ENCODE results near the gene SCNN1A. TPM values are rescaled to one million over a fixed set of nuclear protein-coding genes. Genes with fewer than 3 reads are reported as not detected.

The SCNN1A gene
- total RNA-seq, 1 experiment from 2014 or later, result 2.9 TPM

DNA sequence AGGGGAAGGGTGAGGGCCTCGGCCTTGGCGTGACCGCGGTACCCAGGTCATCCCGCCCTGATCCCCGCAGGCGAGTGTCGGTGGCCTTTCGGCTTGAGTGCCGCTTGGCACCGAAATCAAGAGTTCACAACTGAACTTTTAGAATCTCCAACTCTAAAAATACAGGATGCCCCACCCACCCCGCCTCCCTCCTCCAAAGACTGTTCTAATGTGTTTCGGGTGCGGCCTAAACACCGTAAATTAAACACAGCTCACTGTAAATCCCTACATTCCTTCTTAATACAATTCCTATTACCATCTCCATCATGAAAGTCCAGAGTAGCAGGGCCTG, 11.4 kb downstream of the SCNN1A start:
- BruUV-seq (replicated peaks), result TSS peak; percentile 66
- ChIA-PET CTCF (interaction anchor here (0.6 to 1.8 kb wide), 2 partner anchors 28 to 297 kb away, joined by 3 to 9 read pairs; no protein-coding TSS in a partner anchor), POLR2A (ENCODE audit: unreplicated experiment) (interaction anchor here (1.1 kb wide), 1 partner anchor 9 kb away, joined by 4 read pairs; no protein-coding TSS in a partner anchor)
- Histone ChIP-seq H3K27ac (ENCODE audit: low read length) (peak overlapping the region; percentile 93), H3K9me3 (ENCODE audit: low read length) (no peaks in the 10 kb centered on the region), H3K79me2 (ENCODE audit: low read length) (peaks cover 5% of the 10 kb centered on the region; the same call in 1 of the 2 replicates), H2AFZ (ENCODE audit: low read length) (peak overlapping the region; percentile 64), H3K4me2 (ENCODE audit: low read length) (peak overlapping the region; percentile 94), H3K4me1 (ENCODE audit: insufficient read depth, low read length) (peaks cover 56% of the 10 kb centered on the region), H3K9me2 (replicated peaks; ENCODE audit: low read length) (no peaks in the 10 kb centered on the region), H3K36me3 (ENCODE audit: low read depth, low read length) (no peaks in the 10 kb centered on the region), H3K9ac (ENCODE audit: low read length) (peak overlapping the region; percentile 91), H3F3A (ENCODE audit: low read length, unreplicated experiment) (peaks cover 6% of the 10 kb centered on the region), H4K20me1 (ENCODE audit: low read length) (no peaks in the 10 kb centered on the region), H3K27me3 (ENCODE audit: low read length) (no peaks in the 10 kb centered on the region), H3K4me3 (ENCODE audit: low read length) (peak overlapping the region; percentile 77)
- ATAC-seq (peak; percentile 12), DNase-seq (peak; percentile 19)
- intact Hi-C loops (cut with micrococcal nuclease), result no loop called here
- TF ChIP-seq EZH2 (IDR thresholded peaks at IDR 0.05; ENCODE audit: low read length, unreplicated experiment) (no peak), EZH2phosphoT487 (IDR thresholded peaks at IDR 0.05; ENCODE audit: borderline replicate concordance, low read length) (no peak)
- TF ChIP-seq, protein P1, sequence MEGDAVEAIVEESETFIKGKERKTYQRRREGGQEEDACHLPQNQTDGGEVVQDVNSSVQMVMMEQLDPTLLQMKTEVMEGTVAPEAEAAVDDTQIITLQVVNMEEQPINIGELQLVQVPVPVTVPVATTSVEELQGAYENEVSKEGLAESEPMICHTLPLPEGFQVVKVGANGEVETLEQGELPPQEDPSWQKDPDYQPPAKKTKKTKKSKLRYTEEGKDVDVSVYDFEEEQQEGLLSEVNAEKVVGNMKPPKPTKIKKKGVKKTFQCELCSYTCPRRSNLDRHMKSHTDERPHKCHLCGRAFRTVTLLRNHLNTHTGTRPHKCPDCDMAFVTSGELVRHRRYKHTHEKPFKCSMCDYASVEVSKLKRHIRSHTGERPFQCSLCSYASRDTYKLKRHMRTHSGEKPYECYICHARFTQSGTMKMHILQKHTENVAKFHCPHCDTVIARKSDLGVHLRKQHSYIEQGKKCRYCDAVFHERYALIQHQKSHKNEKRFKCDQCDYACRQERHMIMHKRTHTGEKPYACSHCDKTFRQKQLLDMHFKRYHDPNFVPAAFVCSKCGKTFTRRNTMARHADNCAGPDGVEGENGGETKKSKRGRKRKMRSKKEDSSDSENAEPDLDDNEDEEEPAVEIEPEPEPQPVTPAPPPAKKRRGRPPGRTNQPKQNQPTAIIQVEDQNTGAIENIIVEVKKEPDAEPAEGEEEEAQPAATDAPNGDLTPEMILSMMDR (conservative IDR thresholded peaks at IDR 0.05; ENCODE audit: low read depth, low read length), result no peak

DNA sequence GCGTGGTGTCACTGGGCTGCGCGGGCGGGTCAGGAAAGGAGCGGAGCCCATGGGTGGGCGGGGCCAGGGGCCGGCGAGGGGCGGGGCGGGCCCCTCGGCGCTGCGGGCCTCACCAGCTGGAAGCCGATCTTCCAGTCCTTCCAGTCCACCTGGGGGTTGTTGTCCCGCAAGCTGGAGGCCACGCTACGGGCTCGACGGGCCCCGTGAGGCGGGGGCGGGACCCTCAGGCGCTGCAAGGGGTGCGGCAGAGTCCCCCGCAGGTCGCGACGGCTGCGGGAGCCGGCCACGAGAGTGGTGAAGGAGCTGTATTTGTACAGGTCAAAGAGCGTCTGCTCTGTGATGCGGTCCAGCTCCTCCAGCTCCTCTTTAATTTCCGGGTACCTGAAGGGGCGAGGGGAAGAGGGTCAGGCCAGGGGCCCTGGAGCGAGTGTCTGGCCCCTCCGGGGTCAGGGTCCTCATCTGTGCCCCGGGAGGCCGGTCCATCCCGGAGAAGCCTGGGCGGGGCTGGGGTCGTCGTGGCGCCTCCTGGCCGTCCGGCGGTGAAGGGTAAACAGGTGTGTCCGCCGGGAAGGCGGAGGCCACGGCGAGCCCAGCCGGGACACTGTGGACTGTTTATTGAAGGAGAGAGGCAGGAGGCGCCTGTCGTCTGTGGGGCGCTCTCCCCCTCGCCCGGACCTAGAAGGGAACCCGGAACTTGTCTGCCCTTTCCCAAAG, 11.9 kb downstream of the SCNN1A start:
- Histone ChIP-seq H3K9ac (ENCODE audit: low read length) (peak overlapping the region; percentile 91), H3F3A (ENCODE audit: low read length, unreplicated experiment) (peaks cover 6% of the 10 kb centered on the region), H3K9me2 (replicated peaks; ENCODE audit: low read length) (no peaks in the 10 kb centered on the region), H3K4me3 (ENCODE audit: low read length) (peak overlapping the region; percentile 77), H3K4me1 (ENCODE audit: insufficient read depth, low read length) (peaks cover 51% of the 10 kb centered on the region), H3K4me2 (ENCODE audit: low read length) (peak overlapping the region; percentile 94), H3K79me2 (ENCODE audit: low read length) (peaks cover 5% of the 10 kb centered on the region; the same call in 1 of the 2 replicates), H3K27ac (ENCODE audit: low read length) (peak overlapping the region; percentile 93), H3K27me3 (ENCODE audit: low read length) (no peaks in the 10 kb centered on the region), H3K9me3 (ENCODE audit: low read length) (no peaks in the 10 kb centered on the region), H2AFZ (ENCODE audit: low read length) (peak overlapping the region; percentile 64), H3K36me3 (ENCODE audit: low read depth, low read length) (no peaks in the 10 kb centered on the region), H4K20me1 (ENCODE audit: low read length) (no peaks in the 10 kb centered on the region)
- ChIA-PET CTCF (interaction anchor here (0.8 to 1.8 kb wide), 4 partner anchors 24 to 103 kb away, joined by 3 to 9 read pairs (median 6); no protein-coding TSS in a partner anchor), POLR2A (ENCODE audit: unreplicated experiment) (interaction anchor here (0.6 to 1.3 kb wide), 5 partner anchors 9 to 28 kb away, joined by 4 to 10 read pairs (median 7); partner anchors contain the start of gene SCNN1A)
- TF ChIP-seq EZH2 (IDR thresholded peaks at IDR 0.05; ENCODE audit: low read length, unreplicated experiment) (no peak), EZH2phosphoT487 (IDR thresholded peaks at IDR 0.05; ENCODE audit: borderline replicate concordance, low read length) (no peak)
- TF ChIP-seq, protein P1 (conservative IDR thresholded peaks at IDR 0.05; ENCODE audit: low read depth, low read length), result peak; percentile 20; the same call in 1 of the 2 replicates
- intact Hi-C loops (cut with micrococcal nuclease), result loop anchor here (1.0 kb wide), 1 partner anchor 8 kb away; no protein-coding TSS in a partner anchor
- TSS peak; percentile 64 for BruUV-seq (replicated peaks)
- DNase-seq, result peak; percentile 84
- peak; percentile 52 for ATAC-seq

Measured in PC-3 (cell line).